ENCODE results near the gene RNU7-1.
A peak's percentile ranks its signal among the peaks of the same experiment; 100 is the strongest.

Gene RNU7-1

GRCh38 chr12:6936636-6937480, 6.8 kb upstream of the RNU7-1 start:
- Histone ChIP-seq H4K20me1 (ENCODE audit: insufficient read depth, low read length) (peaks cover 11% of the 10 kb centered on the region), H3K36me3 (ENCODE audit: insufficient read depth, low read length) (peaks cover 69% of the 10 kb centered on the region), H3K79me2 (ENCODE audit: insufficient read depth, low read length) (peaks cover 64% of the 10 kb centered on the region), H2AFZ (ENCODE audit: low read depth, low read length) (0 out of 2 replicates have a peak overlapping the region, but pooled peaks have one; percentile 78), H3K4me2 (ENCODE audit: insufficient read depth, low read length) (peak overlapping the region; percentile 92), H3K9me3 (ENCODE audit: insufficient read depth, low read length, severe bottlenecking) (no peaks in the 10 kb centered on the region), H3K27me3 (ENCODE audit: insufficient read depth, low read length, poor library complexity) (no peaks in the 10 kb centered on the region), H3K4me1 (ENCODE audit: insufficient read depth, low read length) (peaks cover 33% of the 10 kb centered on the region), H3K9ac (ENCODE audit: low read depth, low read length) (peak overlapping the region; percentile 97), H3K27ac (ENCODE audit: low read length) (peak overlapping the region; percentile 98), H3K4me3 (ENCODE audit: low read depth in 1 of 2, low read length in 2 of 2) (peak overlapping the region; percentile 65 to 90; a peak in 3 of 4 replicates)
- TF ChIP-seq CTCF (IDR thresholded peaks at IDR 0.05; ENCODE audit: borderline replicate concordance, extremely low read depth, low read length, poor library complexity, severe bottlenecking) = peak; percentile 38
- TF ChIP-seq EZH2 (IDR thresholded peaks at IDR 0.05; ENCODE audit: borderline replicate concordance, low read depth, low read length, severe bottlenecking) = no peak
- peak; percentile 49 for ATAC-seq (ENCODE audit: insufficient read depth, low read depth)
- DNase-seq = peak; percentile 72

- Histone ChIP-seq H3K36me3 (ENCODE audit: insufficient read depth, low read length) (peaks cover 69% of the 10 kb centered on the region), H3K79me2 (ENCODE audit: insufficient read depth, low read length) (peaks cover 55% of the 10 kb centered on the region), H3K4me2 (ENCODE audit: insufficient read depth, low read length) (peak overlapping the region; percentile 92), H3K27me3 (ENCODE audit: insufficient read depth, low read length, poor library complexity) (no peaks in the 10 kb centered on the region), H3K4me1 (ENCODE audit: insufficient read depth, low read length) (peaks cover 39% of the 10 kb centered on the region), H3K9ac (ENCODE audit: low read depth, low read length) (peak overlapping the region; percentile 97), H3K27ac (ENCODE audit: low read length) (peak overlapping the region; percentile 98), H3K9me3 (ENCODE audit: insufficient read depth, low read length, severe bottlenecking) (no peaks in the 10 kb centered on the region), H2AFZ (ENCODE audit: low read depth, low read length) (peak overlapping the region; percentile 78), H3K4me3 (ENCODE audit: low read depth in 1 of 2, low read length in 2 of 2) (peak overlapping the region; percentile 65 to 90), H4K20me1 (ENCODE audit: insufficient read depth, low read length) (peaks cover 8% of the 10 kb centered on the region)
- TF ChIP-seq CTCF (IDR thresholded peaks at IDR 0.05; ENCODE audit: borderline replicate concordance, extremely low read depth, low read length, poor library complexity, severe bottlenecking) (peak; percentile 97), EZH2 (IDR thresholded peaks at IDR 0.05; ENCODE audit: borderline replicate concordance, low read depth, low read length, severe bottlenecking) (no peak)
- DNase-seq (peak; percentile 95), ATAC-seq (ENCODE audit: insufficient read depth, low read depth) (peak; percentile 90)
These were observed 5.9 kb upstream of the RNU7-1 start for GRCh38 chr12:6937481-6938352.

DNA sequence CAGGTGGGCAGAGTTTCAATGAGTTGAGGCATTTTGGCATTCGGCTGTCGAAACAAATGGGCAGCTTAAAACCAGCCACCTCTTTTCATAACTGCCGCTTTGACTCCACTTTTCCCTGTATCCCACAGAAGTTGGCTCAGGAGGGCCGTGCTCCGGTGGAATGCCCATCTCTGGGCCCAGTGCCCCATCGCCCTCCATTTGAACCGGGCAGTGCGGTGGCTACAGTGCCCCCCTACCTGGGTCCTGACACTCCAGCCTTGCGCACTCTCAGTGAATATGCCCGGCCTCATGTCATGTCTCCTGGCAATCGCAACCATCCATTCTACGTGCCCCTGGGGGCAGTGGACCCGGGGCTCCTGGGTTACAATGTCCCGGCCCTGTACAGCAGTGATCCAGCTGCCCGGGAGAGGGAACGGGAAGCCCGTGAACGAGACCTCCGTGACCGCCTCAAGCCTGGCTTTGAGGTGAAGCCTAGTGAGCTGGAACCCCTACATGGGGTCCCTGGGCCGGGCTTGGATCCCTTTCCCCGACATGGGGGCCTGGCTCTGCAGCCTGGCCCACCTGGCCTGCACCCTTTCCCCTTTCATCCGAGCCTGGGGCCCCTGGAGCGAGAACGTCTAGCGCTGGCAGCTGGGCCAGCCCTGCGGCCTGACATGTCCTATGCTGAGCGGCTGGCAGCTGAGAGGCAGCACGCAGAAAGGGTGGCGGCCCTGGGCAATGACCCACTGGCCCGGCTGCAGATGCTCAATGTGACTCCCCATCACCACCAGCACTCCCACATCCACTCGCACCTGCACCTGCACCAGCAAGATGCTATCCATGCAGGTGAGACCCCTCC, 5.0 kb upstream of the RNU7-1 start:
- H2AFZ ChIP-seq (ENCODE audit: low read depth, low read length) = peak overlapping the region; percentile 67
- TF ChIP-seq CTCF (IDR thresholded peaks at IDR 0.05; ENCODE audit: borderline replicate concordance, extremely low read depth, low read length, poor library complexity, severe bottlenecking) (no peak), EZH2 (IDR thresholded peaks at IDR 0.05; ENCODE audit: borderline replicate concordance, low read depth, low read length, severe bottlenecking) (no peak)
- peaks cover 48% of the 10 kb centered on the region for H3K4me1 ChIP-seq (ENCODE audit: insufficient read depth, low read length)
- peak overlapping the region; percentile 98 for H3K27ac ChIP-seq (ENCODE audit: low read length)
- peak overlapping the region; percentile 92 for H3K4me2 ChIP-seq (ENCODE audit: insufficient read depth, low read length)
- peaks cover 65% of the 10 kb centered on the region for H3K36me3 ChIP-seq (ENCODE audit: insufficient read depth, low read length)
- ATAC-seq (ENCODE audit: insufficient read depth, low read depth) (no peak), DNase-seq (no peak)
- H3K27me3 ChIP-seq (ENCODE audit: insufficient read depth, low read length, poor library complexity) = no peaks in the 10 kb centered on the region
- peaks cover 47% of the 10 kb centered on the region for H3K79me2 ChIP-seq (ENCODE audit: insufficient read depth, low read length)
- H3K9ac ChIP-seq (ENCODE audit: low read depth, low read length) = peak overlapping the region; percentile 97
- peaks cover 8% of the 10 kb centered on the region for H4K20me1 ChIP-seq (ENCODE audit: insufficient read depth, low read length)
- peak overlapping the region in 1 of 2 experiments; percentile 90; a peak in 3 of 4 replicates for H3K4me3 ChIP-seq (ENCODE audit: low read depth in 1 of 2, low read length in 2 of 2)
- no peaks in the 10 kb centered on the region for H3K9me3 ChIP-seq (ENCODE audit: insufficient read depth, low read length, severe bottlenecking)
